GM12878 (cell line): ENCODE data around the gene MCOLN1. TPM values are rescaled to one million over a fixed set of nuclear protein-coding genes. Genes with fewer than 3 reads are reported as not detected.

Experiments
- ATAC-seq: fragments of 200-7000 bp; cut with Tn5 transposase; 3 replicates; pipeline ENCODE4 v1.9.1; 2020; ENCODE audit warnings: mild to moderate bottlenecking, moderate library complexity
- BruUV-seq: library from RNA; stranded (reverse); fragments of 400-500 nt; replicated peaks from 2 replicates; lab custom pipeline; 2021; lab: Mats Ljungman, UMichigan
- CTCF ChIA-PET: fragments of 300-600 bp; sonication (Branson Sonifier 250); formaldehyde crosslinking; extraction: SDS; loops from one replicate; lab custom pipeline; 2021; ENCODE audit warnings: inconsistent platforms; lab: Yijun Ruan, JAX
- POLR2A ChIA-PET: fragments of 350-600 bp; formaldehyde crosslinking; extraction: SDS; loops from one replicate; lab custom pipeline; 2021; ENCODE audit warnings: inconsistent platforms; lab: Charles Lee
- RAD21 ChIA-PET: fragments of 300-600 bp; sonication (Branson Sonifier 250); formaldehyde crosslinking; loops from one replicate; lab custom pipeline; 2023; ENCODE audit warnings: antibody characterized with exemption; ENCODE audit not compliant: unreplicated experiment; lab: Charles Lee
- SMC1A ChIA-PET: fragments of 300-600 bp; sonication (Branson Sonifier 250); formaldehyde crosslinking; loops from one replicate; lab custom pipeline; 2023; ENCODE audit not compliant: unreplicated experiment, uncharacterized antibody; lab: Charles Lee
- DNase-seq: peaks from one replicate; pipeline ENCODE4 v3.0.0-alpha.2; 2011; ENCODE audit warnings: low read depth, low spot score
- FAIRE-seq: peaks from 3 replicates; lab custom pipeline; 2011; peaks lifted over from hg19 to GRCh38; lab: Jason Lieb, UNC
- H2AFZ ChIP-seq: 2 replicates; pipeline ENCODE4 v1.6.0; 2011; ENCODE audit warnings: low read depth, low read length, control low read depth; ENCODE audit not compliant: control insufficient read depth
- H3K27ac ChIP-seq: 2 replicates; pipeline ENCODE4 v1.5.1; 2011; ENCODE audit warnings: control low read depth; ENCODE audit not compliant: control insufficient read depth, insufficient read depth
- H3K27me3 ChIP-seq, 2 experiments: replicated peaks in 1 of 2; 2 replicates each; pipeline versions ENCODE4 v1.6.0 to v1.6.1; 2011; ENCODE audit warnings: low read length in 1 of 2; ENCODE audit not compliant: control insufficient read depth in 2 of 2, insufficient read depth in 2 of 2
- H3K36me3 ChIP-seq, 2 experiments: 2 replicates each; pipeline ENCODE4 v1.5.1; 2011; ENCODE audit warnings: low read length in 1 of 2; ENCODE audit not compliant: control insufficient read depth in 2 of 2, insufficient read depth in 2 of 2
- H3K4me1 ChIP-seq: 2 replicates; pipeline ENCODE4 v1.6.1; 2011; ENCODE audit warnings: mild to moderate bottlenecking, low read length, moderate library complexity, mixed read lengths; ENCODE audit not compliant: control insufficient read depth, insufficient read depth
- H3K4me2 ChIP-seq: 2 replicates; pipeline ENCODE4 v1.6.0; 2011; ENCODE audit warnings: control low read depth; ENCODE audit not compliant: control insufficient read depth, insufficient read depth
- H3K4me3 ChIP-seq: fragments of 200-600 bp; sonication (generic); 2 replicates; pipeline ENCODE4 v1.5.1; 2016
- H3K79me2 ChIP-seq: 2 replicates; pipeline ENCODE4 v1.6.0; 2011; ENCODE audit warnings: low read length; ENCODE audit not compliant: control insufficient read depth, insufficient read depth
- H3K9ac ChIP-seq: 2 replicates; pipeline ENCODE4 v1.8.0; 2011; ENCODE audit warnings: low read length, control low read depth, mixed read lengths; ENCODE audit not compliant: control insufficient read depth, insufficient read depth
- H3K9me3 ChIP-seq: replicated peaks from 3 replicates; pipeline ENCODE4 v1.5.1; 2011; ENCODE audit warnings: mild to moderate bottlenecking, low read length; ENCODE audit not compliant: control insufficient read depth, insufficient read depth
- H4K20me1 ChIP-seq: 2 replicates; pipeline ENCODE4 v1.6.0; 2011; ENCODE audit not compliant: control insufficient read depth, insufficient read depth
- BCLAF1 ChIP-seq: fragments of 450-650 bp; IDR thresholded peaks from 2 replicates; pipeline ENCODE4 v1.6.1; 2017; ENCODE audit warnings: antibody characterized with exemption, mild to moderate bottlenecking, moderate library complexity
- NFYA ChIP-seq: IDR thresholded peaks from 2 replicates; pipeline ENCODE4 v1.6.1; 2011; ENCODE audit warnings: low read depth, mild to moderate bottlenecking, low read length, improper control_type of control experiment, borderline replicate concordance
- PRDM15 ChIP-seq: fragments of 450-650 bp; formaldehyde crosslinking; IDR thresholded peaks from 2 replicates; pipeline ENCODE4 v1.4.0; 2020; ENCODE audit warnings: mild to moderate bottlenecking, moderate library complexity
- SREBF1 ChIP-seq: IDR thresholded peaks from 2 replicates; pipeline ENCODE4 v1.6.1; 2012; ENCODE audit warnings: mild to moderate bottlenecking, low read length
- SREBF2 ChIP-seq: IDR thresholded peaks from 2 replicates; pipeline ENCODE4 v1.6.1; 2012; ENCODE audit warnings: mild to moderate bottlenecking, low read length
- USF1 ChIP-seq: IDR thresholded peaks from 2 replicates; pipeline ENCODE4 v1.6.1; 2011; ENCODE audit warnings: borderline replicate concordance, low read depth, mild to moderate bottlenecking, moderate library complexity, mixed read lengths, low read length; ENCODE audit not compliant: insufficient read depth; ENCODE audit errors: extremely low read length
- ZBED1 ChIP-seq: IDR thresholded peaks from 2 replicates; pipeline ENCODE4 v1.6.1; 2016; ENCODE audit warnings: borderline replicate concordance
- WGBS: methylation state at CpG from one replicate; pipeline ENCODE4 v1.1.6; 2016; ENCODE audit warnings: low lambda C conversion rate; ENCODE audit not compliant: insufficient replicate concordance, insufficient coverage; ENCODE audit errors: missing lambda C conversion rate; 5-methylcytosine and 5-hydroxymethylcytosine counted together
- in situ Hi-C: fragments of 300-500 bp; cut with MboI; formaldehyde crosslinking; loops from 9 replicates; pipeline ENCODE4 v1.14.3; 2018; ENCODE audit warnings: mixed read lengths
- intact Hi-C: fragments of 100-400 bp; cut with micrococcal nuclease; formaldehyde crosslinking; loops from one replicate; pipeline ENCODE4 v1.14.2; 2022; ENCODE audit not compliant: unreplicated experiment
- polyA plus RNA-seq, 11 experiments: library from polyadenylated mRNA; depleted of rRNA in 4 of 11; unstranded in 6 of 11; stranded (reverse) in 5 of 11; fragments of >200 nt; fragmentation: Nextera tagmentation in 4 of 11; fragmentation: Illumina TruSeq in 1 of 11; extraction: Ambion mirVana in 4 of 11; extraction: Trizol in 1 of 11; gene quantifications; 1 replicate in 1 of 11; 2 replicates in 10 of 11; pipeline versions ENCODE4 v1.2.1 to v1.2.3, GENCODE V29; 2011 to 2016; ENCODE audit warnings: inconsistent platforms in 2 of 11, missing spikeins in 2 of 11, low read depth in 1 of 11
- total RNA-seq, 4 experiments: library from RNA; depleted of rRNA in 3 of 4; stranded (reverse); fragments of >200 nt in 3 of 4; fragmentation: Illumina TruSeq in 1 of 4; extraction: Trizol in 1 of 4; gene quantifications; 2 replicates each; pipeline versions ENCODE4 v1.2.1 to v1.2.3, GENCODE V29; 2013 to 2021
- TF ChIP-seq, protein P1 (sequence below): IDR thresholded peaks from 2 replicates; pipeline ENCODE4 v1.6.1; 2012; ENCODE audit warnings: improper control_type of control experiment, low read depth, low read length; ENCODE audit not compliant: insufficient replicate concordance

The MCOLN1 gene
- total and polyA plus RNA-seq, 10 of the 15 experiments (the other 5 are each of a cell fraction or from before 2014, with no cell fraction given): 0.42 to 15.6 (median 4.9) TPM

DNA sequence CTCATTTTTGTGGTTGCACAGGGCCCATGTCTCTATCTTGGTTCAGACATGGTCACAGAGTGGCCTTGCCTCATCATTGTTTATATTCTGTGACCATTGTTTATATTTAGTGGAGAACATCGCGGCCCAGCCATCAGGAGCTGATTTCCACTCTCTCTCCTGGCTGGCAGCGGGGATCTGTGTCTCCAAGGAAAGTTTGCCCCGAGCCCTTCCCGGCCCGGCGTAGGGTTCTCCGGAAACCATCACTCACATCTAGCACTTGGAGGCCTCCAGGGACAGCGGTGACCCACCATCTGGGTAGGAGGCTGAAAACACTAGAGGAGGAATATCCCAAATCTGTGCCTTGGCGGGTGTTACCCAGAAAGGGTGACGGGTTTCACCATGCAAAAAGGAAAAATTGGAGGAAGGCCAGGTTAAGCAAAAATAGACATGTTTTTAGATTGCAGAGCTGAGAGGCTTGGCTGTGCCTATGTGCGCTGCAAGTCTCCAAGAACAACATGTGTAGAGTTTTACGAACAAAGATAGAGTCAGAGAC, 7.2 kb upstream of the MCOLN1 start:
- no TSS peak for BruUV-seq
- Histone ChIP-seq H3K79me2 (no peaks in the 10 kb centered on the region), H3K27me3 (peaks cover 3 to 4% of the 10 kb centered on the region in 2 experiments; a peak in 2 of 4 replicates), H4K20me1 (no peaks in the 10 kb centered on the region), H3K9me3 (no peaks in the 10 kb centered on the region), H3K36me3 (no peaks in the 10 kb centered on the region), H2AFZ (peak overlapping the region; percentile 85), H3K4me3 (no peak overlapping the region), H3K4me2 (peak overlapping the region; percentile 33; the same call in 1 of the 2 replicates), H3K9ac (no peak overlapping the region), H3K27ac (no peak overlapping the region), H3K4me1 (no peaks in the 10 kb centered on the region)
- intact Hi-C loops (no loop called here), in situ Hi-C loops (no loop called here)
- RAD21 ChIA-PET: no interaction called here
- ATAC-seq (no peak), FAIRE-seq (no peak), DNase-seq (no peak)
- 56% methylated on average over 13 of the region's 13 CpGs for WGBS
- CTCF ChIA-PET: no interaction called here
- SMC1A ChIA-PET: no interaction called here
- POLR2A ChIA-PET: no interaction called here
- no peak for TF ChIP-seq PRDM15 (CRISPR knock-in tag)
- no peak for TF ChIP-seq SREBF1
- TF ChIP-seq BCLAF1: no peak
- no peak for TF ChIP-seq USF1
- TF ChIP-seq SREBF2: no peak
- no peak for TF ChIP-seq NFYA
- no peak for TF ChIP-seq ZBED1
- TF ChIP-seq, protein P1, sequence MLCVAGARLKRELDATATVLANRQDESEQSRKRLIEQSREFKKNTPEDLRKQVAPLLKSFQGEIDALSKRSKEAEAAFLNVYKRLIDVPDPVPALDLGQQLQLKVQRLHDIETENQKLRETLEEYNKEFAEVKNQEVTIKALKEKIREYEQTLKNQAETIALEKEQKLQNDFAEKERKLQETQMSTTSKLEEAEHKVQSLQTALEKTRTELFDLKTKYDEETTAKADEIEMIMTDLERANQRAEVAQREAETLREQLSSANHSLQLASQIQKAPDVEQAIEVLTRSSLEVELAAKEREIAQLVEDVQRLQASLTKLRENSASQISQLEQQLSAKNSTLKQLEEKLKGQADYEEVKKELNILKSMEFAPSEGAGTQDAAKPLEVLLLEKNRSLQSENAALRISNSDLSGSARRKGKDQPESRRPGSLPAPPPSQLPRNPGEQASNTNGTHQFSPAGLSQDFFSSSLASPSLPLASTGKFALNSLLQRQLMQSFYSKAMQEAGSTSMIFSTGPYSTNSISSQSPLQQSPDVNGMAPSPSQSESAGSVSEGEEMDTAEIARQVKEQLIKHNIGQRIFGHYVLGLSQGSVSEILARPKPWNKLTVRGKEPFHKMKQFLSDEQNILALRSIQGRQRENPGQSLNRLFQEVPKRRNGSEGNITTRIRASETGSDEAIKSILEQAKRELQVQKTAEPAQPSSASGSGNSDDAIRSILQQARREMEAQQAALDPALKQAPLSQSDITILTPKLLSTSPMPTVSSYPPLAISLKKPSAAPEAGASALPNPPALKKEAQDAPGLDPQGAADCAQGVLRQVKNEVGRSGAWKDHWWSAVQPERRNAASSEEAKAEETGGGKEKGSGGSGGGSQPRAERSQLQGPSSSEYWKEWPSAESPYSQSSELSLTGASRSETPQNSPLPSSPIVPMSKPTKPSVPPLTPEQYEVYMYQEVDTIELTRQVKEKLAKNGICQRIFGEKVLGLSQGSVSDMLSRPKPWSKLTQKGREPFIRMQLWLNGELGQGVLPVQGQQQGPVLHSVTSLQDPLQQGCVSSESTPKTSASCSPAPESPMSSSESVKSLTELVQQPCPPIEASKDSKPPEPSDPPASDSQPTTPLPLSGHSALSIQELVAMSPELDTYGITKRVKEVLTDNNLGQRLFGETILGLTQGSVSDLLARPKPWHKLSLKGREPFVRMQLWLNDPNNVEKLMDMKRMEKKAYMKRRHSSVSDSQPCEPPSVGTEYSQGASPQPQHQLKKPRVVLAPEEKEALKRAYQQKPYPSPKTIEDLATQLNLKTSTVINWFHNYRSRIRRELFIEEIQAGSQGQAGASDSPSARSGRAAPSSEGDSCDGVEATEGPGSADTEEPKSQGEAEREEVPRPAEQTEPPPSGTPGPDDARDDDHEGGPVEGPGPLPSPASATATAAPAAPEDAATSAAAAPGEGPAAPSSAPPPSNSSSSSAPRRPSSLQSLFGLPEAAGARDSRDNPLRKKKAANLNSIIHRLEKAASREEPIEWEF: no peak
